Kidney capillary endothelial cell (primary cell): ENCODE results near the gene PSD2.

Source experiments
- DNase-seq: peaks from one replicate; pipeline ENCODE4 v3.0.0-alpha.2; 2018; ENCODE audit warnings: low spot score

PSD2 gene

GRCh38 chr5:139811274-139811607, 15.6 kb downstream of the PSD2 start:
- DNase-seq = no peak

DNA sequence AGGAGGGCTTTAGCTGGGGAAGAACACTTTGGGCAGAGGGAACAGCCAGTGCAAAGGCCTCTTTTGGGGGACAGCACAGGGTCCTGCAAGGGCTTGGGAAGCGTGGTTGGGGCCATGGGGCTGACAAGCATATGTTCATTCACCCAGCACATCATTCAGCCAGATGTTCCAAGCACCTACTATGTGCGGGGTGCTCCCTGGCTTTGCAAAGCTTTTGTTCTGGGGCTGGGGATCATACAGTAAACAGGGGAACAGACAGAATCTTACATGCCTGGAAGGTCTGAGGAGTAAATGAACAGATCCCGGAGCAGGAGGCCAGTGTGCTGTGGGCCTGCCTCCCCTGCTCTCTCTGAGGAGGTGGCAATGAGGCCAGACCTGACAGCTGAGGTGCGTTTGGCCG, 16.7 kb downstream of the PSD2 start:
- no peak for DNase-seq

DNA sequence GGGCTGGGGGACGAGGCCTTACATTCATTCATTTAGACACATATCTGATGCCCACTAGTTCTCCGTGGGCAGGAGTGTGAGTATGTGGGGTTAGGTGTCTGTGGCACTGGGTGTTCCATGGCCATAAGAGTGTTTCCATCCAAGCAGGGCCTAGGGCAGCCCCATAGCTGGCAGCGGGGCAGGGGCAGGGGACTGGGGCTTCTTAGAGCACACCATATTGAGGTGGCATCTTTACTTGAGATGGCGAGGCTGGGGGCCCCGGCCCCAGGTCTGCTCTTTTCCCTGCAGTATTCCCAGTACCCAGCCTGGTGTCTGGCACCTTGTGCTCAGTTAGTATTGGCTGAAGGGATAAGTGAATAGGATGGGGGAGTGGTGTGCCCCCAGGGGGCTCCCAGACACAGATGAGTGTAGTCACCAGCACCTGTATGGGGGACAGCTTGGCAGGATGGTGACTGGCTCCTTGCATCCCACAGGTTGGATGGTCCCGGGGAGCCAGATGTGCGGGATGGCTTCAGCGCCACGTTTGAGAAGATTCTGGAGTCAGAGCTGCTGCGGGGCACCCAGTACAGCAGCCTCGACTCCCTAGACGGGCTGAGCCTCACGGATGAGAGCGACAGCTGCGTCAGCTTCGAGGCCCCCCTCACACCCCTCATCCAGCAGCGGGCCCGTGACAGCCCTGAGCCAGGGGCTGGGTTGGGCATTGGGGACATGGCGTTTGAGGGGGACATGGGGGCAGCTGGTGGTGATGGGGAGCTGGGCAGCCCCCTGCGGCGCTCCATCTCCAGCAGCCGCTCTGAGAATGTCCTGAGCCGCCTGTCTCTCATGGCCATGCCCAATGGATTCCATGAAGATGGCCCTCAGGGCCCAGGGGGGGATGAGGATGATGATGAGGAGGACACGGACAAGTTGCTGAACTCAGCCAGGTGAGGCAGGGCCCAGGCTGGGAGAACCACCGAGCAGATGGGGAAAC, 17.5 kb downstream of the PSD2 start:
- DNase-seq = no peak

GRCh38 chr5:139814191-139814601, 18.6 kb downstream of the PSD2 start:
- no peak for DNase-seq

- DNase-seq = no peak
Observed at GRCh38 chr5:139814704-139815280, 19.2 kb downstream of the PSD2 start.

GRCh38 chr5:139816566-139816965, 21.0 kb downstream of the PSD2 start:
- no peak for DNase-seq

GRCh38 chr5:139817362-139817761, 21.8 kb downstream of the PSD2 start:
- DNase-seq = no peak

GRCh38 chr5:139817970-139818369, 22.4 kb downstream of the PSD2 start:
- no peak for DNase-seq

- DNase-seq = no peak
Observed at GRCh38 chr5:139820130-139820529, 24.5 kb downstream of the PSD2 start.

DNA sequence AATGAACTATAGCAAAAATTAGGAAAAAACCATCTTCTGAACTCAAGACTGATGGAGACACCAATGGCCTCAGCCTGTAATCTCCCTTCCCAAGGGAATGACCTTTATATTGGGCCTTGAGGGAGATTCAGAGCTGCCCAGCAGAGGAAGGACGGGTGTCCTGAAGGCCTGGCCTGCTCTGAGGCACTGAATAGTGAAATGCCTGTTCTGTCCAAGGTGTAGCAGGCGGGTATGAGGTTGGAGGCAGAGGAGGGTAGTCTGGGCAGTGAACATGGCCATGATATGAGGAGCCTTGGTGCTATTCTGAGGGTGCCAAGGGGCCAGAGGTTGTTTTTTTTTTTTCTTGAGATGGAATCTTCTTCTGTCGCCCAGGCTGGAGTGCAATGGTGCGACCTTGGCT, 25.0 kb downstream of the PSD2 start:
- no peak for DNase-seq

DNA sequence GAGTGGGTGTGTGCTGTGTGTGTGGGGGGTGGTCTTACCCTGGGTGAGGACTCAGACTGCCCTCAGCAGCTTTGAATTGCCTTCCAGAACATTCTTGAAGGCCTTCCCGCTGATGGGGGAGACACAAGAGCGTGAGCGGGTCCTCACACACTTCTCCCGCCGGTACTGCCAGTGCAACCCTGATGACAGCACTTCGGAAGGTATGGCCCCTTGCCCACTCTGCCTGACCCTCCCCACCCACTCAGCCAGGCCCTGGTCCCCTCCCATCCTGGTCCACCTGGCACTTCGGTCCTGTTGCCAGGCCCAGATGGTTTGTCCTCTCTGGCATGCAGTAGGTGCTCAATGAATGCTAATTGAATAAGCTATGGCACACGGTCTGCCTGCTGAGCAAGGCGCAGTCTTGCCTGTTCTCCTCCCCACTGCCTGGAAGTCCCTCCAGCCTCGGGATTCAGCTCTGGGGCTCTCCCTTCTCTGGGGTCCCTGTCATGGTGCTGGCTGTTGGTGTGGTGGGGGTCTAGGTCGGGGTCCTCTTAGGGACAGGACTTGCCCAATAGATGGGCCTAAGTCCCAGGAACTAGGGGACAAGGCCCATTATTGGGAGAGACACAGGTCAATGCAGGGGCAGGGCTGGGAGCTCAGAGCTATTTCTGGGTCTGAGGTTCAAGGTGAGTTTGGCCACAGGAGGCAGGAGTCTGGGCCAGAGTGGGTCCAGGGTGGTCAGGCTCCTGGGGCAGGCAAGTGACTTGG, 26.4 kb downstream of the PSD2 start:
- DNase-seq = no peak

DNA sequence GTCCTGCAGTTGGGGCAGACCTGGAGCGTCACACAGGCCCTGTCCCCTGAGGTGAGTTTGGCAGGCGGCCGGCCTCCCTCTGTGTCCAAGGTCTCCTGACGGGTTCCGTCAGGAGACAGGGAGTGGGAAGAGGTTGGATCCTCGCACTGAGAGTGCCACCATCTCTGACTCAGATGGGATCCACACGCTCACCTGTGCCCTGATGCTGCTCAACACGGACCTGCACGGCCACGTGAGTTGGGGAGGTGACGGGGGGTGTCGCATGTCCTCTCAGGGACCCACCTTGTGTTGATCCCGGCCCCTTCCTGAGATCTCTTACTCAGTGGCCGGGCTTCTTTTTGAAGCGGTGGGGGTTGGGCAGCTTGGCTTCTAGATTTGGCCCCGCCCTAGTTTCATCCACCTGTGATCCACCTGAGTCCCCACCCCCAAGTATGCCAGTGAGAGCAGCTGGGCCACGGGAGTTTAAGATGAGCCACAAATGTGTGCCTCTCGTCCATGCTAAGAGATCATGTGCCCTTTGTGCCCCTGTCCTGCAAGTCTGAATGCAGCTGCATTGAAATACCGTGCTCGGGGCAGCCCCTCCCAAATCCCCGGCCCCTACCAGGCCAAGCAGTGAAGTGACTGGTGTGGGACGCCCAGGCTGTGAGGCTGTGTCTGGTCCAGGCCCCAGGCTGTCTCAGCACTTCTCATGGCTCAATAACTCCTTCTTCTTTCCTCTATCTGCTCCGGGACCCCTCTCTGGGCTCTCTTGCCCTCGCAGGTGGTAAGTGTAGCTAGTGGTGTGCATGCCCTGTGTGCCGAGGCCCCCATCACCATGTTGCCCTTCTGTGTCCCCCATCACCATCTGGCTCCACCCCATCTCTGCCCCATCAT, 27.2 kb downstream of the PSD2 start:
- DNase-seq = no peak

DNA sequence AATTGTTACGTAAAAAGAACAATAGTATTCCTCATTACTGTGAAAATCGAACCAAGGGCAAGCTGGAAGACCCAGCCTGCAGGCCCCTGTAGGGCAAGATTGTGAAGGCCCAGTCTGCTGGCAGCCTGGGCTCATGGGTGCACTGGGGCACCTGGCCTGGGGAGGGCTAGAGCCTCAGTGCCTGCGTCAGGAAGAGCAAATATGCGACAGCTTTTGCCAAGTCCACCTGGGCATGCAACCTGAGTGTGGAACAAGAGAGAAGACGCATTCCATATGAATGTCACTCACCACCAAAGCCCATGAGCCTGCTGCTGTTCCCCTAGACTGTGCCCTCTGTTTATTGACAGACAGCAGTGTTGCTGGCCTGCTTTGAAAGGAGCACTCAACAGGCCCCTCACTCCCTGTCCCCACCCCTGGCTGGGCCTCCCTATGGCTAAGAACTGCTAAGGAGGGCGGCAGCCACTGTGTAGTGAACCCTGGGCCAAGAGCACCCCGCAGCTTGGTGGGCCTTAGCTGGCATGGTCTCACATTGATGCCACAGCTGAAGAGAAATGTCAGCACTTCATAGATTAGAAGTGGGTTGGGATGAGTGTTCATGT, 28.2 kb downstream of the PSD2 start:
- DNase-seq = no peak

- no peak for DNase-seq
Observed at GRCh38 chr5:139825690-139826089, 30.1 kb downstream of the PSD2 start.

DNA sequence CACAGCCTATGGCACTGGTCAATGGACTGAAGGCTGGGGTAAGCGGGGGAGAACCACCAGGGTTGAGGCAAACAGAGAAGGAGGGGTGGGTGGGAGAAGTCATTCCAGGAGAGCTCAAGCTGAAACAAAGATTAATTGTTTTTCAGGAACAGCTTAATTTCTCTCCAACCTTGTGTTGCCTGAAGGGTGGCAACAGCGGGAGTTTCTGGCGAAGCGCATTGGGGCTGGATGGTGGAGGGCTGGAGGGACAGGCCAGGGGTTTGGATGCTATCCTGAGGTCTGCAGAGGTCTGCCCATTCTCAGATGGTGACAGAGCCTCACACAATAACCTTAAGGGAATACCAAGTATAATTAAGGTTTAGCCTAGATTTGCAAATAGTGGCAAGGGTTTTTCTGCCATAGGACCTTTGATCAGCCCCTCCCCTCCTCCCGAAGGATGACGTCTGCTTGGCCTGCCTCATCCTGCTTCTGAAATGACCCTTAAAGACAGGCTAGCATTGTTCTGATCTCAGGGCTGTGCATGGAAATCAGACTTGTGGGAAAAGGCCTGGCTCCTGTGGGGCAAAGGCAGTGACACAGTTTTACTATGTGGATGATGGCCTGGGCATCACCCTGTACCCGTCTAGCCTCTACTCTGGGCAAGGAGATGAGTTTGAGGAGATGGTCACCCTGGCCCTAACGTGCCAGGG, 32.7 kb downstream of the PSD2 start:
- DNase-seq = no peak

GRCh38 chr5:139829471-139829870, 33.9 kb downstream of the PSD2 start:
- DNase-seq = no peak

GRCh38 chr5:139831624-139832023, 36.0 kb downstream of the PSD2 start:
- DNase-seq = no peak

DNA sequence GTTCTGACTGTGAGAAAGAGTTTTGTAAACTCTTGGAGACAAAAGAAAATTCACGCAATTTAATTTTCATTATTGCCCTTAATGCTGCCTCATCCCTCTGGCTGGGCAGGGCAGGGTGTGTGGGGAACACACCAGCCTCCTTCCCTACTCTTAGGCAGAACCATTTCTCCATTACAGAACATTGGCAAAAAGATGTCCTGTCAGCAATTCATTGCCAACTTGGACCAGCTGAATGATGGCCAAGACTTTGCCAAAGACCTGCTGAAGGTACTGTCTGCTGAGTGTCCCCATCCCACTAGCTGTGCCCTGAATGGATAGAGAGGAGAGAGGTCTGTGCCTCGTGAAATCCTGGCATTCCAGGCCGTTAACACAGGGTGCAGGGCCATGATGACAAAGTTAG, 37.9 kb downstream of the PSD2 start:
- DNase-seq = no peak

- no peak for DNase-seq
Observed at GRCh38 chr5:139835656-139836055, 40.0 kb downstream of the PSD2 start.

DNA sequence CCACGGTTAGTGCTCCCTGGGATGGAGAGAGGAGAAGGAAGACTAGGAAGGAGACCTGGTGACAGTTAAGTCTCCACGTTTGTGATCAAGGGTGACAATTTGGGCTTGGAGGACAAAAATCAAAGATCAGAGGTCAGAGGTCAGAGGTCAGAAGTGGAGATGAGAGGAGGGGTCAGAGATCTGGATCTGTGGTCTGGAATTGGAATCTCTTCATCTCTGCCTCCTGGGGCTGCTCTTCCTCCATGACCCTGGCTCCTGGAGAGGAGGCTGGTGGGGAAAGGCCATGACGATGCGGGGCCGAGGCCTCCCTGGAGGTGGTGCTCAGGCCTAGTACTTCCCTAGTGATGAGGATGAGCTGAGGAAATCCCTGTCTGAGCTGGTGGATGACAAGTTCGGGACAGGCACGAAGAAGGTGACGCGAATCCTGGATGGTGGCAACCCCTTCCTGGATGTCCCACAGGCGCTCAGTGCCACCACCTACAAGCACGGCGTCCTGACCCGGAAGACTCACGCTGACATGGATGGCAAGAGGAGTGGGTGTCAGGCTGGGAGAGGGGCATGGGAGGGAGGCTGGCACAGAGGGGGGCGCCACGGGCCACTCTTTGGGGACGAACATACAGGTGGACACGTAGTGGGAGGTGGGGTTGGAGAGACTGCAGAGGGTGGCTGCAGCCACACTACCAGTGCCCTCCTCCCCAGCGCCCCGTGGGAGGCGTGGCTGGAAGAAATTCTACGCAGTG, 41.0 kb downstream of the PSD2 start:
- no peak for DNase-seq
